HG03571 (cell line): ENCODE results near the gene ANKRD2.
A peak's percentile ranks its signal among the peaks of the same experiment; 100 is the strongest.
"Not testable (repeated sequence)": the region's sequence is repeated elsewhere in the genome, so short reads cannot be mapped to it uniquely, and the experiment has no call there.

Experiments used
- ATAC-seq: cut with Tn5 transposase; IDR thresholded peaks from one replicate; pipeline ENCODE4 v1.9.1; 2021; ENCODE audit not compliant: unreplicated experiment

Gene ANKRD2

GRCh38 chr10:97570789-97571471, 1.6 kb upstream of the ANKRD2 start:
- ATAC-seq = no peak

GRCh38 chr10:97571622-97572021, 957 bp upstream of the ANKRD2 start:
- ATAC-seq = no peak

GRCh38 chr10:97573021-97573420, 442 bp downstream of the ANKRD2 start:
- no peak for ATAC-seq

DNA sequence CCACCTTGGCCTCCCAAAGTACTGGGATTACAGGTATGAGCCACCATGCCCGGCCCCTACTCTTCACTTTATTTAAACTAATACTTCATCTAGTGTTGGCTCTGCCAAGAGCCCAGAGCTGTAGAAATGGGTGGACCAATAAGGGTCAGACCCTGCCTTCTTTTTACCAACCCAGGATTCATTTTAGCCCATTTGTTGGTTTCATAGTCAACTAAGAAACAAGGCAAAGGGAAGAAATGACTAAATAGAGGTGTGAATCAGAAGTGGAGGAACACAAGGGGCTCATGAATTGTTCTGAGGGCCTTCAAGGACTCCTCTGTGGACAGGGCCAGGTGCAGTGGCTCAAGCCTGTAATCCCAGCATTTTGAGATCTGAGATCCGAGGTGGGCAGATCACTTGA, 1.1 kb downstream of the ANKRD2 start:
- no peak for ATAC-seq

- ATAC-seq = no peak
These were observed 2.0 kb downstream of the ANKRD2 start for GRCh38 chr10:97574374-97575126.

GRCh38 chr10:97575127-97575668, 2.6 kb downstream of the ANKRD2 start:
- no peak for ATAC-seq

DNA sequence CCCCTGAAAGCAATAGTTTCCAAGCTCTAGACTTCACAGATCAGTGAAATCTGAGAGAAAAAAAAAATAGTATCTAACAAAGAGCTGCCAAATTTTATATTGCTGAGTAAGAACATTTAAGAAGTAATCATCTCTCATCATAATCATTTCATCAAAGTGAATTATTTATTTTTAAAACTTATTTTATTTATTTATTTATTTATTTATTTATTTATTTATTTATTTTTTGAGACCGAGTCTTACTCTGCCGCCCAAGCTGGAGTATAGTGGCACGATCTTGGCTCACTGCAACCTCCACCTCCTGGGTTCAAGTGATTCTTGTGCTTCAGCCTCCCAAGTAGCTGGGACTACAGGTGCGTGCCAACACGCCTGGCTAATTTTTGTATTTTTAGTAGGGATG, 3.9 kb downstream of the ANKRD2 start:
- not testable (repeated sequence) for ATAC-seq

DNA sequence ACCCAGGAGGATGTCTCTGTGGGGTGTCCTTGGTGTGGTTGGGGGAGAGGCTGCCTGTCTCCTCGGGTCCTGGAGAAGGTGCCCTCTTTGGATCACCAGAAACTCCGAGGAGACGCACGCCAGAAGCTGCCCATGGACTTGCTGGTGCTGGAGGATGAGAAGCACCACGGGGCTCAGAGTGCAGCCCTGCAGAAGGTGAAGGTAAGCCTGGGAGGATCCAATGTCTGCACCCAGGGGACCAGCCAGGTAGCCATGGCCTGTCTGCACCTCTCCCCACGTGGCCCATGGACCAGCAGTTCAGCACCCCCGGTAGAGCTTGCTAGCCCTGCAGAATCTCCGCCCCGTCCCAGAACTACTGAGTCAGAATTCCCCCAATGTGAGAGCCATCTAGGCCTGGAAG, 5.1 kb downstream of the ANKRD2 start:
- no peak for ATAC-seq

- no peak for ATAC-seq
These were observed 5.7 kb downstream of the ANKRD2 start for GRCh38 chr10:97578171-97578844.

DNA sequence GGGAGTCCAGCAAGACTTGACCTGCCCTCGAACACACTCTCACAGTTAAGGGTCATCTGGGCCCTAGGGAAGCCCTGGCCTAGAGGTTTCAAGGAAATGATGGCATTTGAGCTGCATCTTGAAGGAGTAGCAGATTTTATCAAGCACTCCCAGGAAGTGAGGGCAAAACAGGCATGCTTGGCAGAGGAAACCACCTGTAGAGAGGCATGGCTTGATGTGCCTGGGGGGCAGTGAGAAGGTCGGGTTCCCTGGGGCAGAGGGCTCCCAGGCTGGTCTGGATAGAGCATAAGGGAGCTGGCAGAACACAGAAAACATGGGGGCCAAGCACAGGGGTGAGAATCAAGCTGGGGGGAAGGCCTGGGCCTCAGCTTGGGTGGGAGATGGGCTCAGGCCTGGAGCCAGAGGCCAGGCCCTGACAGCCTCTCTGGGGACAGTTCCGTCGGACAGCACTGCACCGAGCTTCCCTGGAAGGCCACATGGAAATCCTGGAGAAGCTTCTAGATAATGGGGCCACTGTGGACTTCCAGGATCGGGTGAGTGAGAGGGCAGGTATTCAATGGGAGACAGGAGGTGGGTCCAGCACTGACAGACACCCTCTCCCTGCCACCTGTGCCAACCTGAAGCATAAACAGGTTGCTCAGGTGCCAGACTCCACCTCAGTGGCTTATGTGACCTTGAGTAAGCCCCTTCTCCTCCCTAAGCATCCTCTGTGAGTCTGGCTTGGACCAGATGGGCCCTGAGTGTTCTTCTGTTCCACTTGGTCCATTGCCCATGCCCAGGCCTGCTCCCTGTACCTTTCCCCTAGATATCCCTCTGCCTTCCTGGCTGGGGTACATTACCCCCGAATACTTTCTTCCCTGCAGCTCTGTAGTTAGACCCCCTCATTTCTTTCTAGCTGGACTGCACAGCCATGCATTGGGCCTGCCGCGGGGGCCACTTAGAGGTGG, 8.1 kb downstream of the ANKRD2 start:
- no peak for ATAC-seq

DNA sequence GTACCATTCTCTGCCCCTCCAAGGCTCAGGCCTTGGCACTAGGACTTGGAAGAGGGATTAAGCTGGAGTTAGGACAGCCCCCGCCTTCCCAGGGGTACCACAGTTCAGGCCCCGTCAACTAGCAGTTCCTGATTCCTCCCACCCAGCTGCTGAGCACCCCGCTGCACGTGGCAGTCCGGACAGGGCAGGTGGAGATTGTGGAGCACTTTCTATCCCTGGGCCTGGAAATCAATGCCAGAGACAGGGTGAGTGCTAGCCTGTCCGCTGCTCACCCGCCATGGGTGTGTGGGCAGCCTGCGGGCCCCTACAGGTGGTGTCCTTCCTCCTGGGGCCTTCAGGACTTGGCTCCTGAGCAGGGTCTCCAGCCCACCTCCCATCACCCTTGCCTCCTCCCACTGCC, 9.6 kb downstream of the ANKRD2 start:
- no peak for ATAC-seq

- ATAC-seq = no peak
These were observed 10.9 kb downstream of the ANKRD2 start for GRCh38 chr10:97583476-97583875.

DNA sequence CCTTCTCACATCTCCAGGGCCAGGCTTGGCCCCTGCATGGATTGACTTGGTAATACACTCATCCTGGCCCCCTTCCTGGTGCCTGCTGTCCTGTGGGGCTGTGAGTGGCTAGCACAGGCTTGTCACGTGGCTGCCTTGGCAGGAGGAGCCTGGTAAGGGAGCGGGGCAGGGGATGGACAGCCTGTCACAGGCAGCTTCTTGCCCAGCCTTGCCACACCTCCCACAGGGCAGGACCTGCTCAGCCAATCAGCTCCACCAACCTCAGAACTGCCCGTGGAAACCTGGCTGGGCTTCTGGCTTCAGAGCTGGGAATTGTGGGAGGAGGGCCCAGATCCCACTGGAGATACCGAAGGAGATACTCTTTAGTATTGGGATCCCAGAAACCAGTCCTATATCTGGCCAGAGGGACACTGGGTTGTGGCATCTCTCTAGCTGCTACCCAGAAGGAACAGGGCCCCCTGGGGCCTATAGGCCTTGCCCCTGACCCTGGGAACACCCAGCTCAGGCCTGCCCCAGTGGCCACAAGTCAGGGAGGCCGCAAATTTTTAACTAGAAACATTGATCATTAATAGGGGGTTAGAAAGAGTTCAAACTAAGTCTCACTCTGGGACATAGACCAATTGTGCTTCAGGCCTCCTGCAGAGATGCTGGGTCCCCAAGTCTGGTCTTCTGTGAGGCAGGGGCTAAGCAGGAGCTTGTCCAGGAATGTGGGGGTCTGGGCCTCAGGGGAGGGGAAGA, 11.7 kb downstream of the ANKRD2 start, which contains the start of gene HOGA1:
TSS of gene HOGA1 (plus strand) at position 330 of the 738 bp plus-strand sequence. CDS start at position 645, 315 bp downstream.
- ATAC-seq = peak; percentile 77

DNA sequence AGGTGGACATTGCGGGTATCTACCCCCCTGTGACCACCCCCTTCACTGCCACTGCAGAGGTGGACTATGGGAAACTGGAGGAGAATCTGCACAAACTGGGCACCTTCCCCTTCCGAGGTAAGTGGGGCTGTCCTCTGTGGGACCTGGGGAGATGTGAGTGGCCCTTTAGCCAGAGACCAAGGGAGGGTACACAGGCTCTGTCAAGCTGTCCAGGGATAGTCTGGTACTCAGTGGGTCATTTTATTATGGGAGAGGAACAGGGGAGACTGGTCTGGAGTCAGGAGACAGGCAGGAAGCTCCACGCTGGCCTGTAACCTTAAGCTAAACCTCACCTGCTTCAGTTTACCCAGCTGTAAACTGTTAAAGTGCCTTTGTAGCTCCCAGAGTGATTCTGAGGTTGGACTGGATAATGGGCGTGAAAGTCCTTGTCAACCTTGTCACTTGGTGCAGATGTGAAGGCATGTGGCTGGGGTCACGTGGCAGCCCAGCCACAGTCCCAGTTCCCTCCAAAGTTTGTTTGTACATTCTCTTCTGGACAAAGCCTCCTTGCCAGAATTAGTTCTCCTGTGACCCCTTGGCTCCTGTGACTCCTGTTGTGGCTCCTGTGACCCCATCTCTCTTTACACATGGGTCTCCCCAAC, 12.3 kb downstream of the ANKRD2 start:
- ATAC-seq = no peak

GRCh38 chr10:97585439-97585811, 12.8 kb downstream of the ANKRD2 start:
- no peak for ATAC-seq

DNA sequence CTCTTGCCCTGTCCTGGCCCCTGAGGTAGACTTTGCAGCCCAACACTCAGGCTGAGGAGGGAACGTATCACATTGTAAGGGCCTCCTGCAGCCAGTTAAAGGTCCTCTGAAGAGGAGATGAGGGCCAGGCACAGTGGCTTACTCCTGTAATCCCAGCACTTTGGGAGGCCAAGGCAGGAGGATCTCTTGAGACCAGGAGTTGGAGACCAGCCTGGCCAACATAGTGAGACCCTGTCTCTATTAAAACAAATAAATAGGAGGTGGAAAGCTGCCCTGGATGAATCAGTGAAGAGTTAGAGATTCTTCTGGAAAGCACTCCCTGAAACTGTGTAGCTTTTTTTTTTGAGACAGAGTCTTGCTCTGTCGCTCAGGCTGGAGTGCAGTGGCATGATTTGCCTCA, 14.6 kb downstream of the ANKRD2 start:
- no peak for ATAC-seq

- ATAC-seq = no peak
These were observed 16.9 kb downstream of the ANKRD2 start, which contains the start of gene C10orf62 for GRCh38 chr10:97589479-97589878. TSS of gene C10orf62 (plus strand) at chr10:97589721. CDS start at chr10:97589898, 177 bp downstream.

- no peak for ATAC-seq
These were observed 17.6 kb downstream of the ANKRD2 start for GRCh38 chr10:97590082-97590747.
